Brain microvascular endothelial cell (primary cell): ENCODE data around the gene SYT3.

Experiments
- DNase-seq: peaks from one replicate; pipeline ENCODE4 v3.0.0-alpha.2; 2020
- H3K27ac ChIP-seq: fragments of 250-450 bp; sonication (Bioruptor Pico); 2 replicates; pipeline ENCODE4 v1.5.1; 2020; ENCODE audit warnings: mild to moderate bottlenecking, moderate library complexity
- H3K27me3 ChIP-seq: fragments of 250-450 bp; sonication (Bioruptor Pico); replicated peaks from 2 replicates; pipeline ENCODE4 v1.5.1; 2020; ENCODE audit warnings: mild to moderate bottlenecking
- H3K36me3 ChIP-seq: fragments of 250-450 bp; sonication (Bioruptor Pico); replicated peaks from 2 replicates; pipeline ENCODE4 v1.5.1; 2020; ENCODE audit warnings: mild to moderate bottlenecking
- H3K4me3 ChIP-seq: 2 replicates; pipeline ENCODE4 v1.5.1; 2011; ENCODE audit warnings: low read depth, mild to moderate bottlenecking, control low read depth, low read length, moderate library complexity
- CTCF ChIP-seq: IDR thresholded peaks from 2 replicates; pipeline ENCODE4 v1.5.1; 2011; ENCODE audit warnings: low read depth, mild to moderate bottlenecking, moderate library complexity, low read length, control low read depth, inconsistent platforms; ENCODE audit errors: missing control alignments
- in situ Hi-C: cut with HindIII; loops from 2 replicates; pipeline ENCODE4 v1.10.0; 2017; ENCODE audit warnings: low sequenced_read_pairs, low pct_ligation_motif_present

SYT3 gene

GRCh38 chr19:50668416-50668815, 28.7 kb upstream of the SYT3 start:
- in situ Hi-C loops: no loop called here
- no peak for TF ChIP-seq CTCF
- Histone ChIP-seq H3K4me3 (no peak overlapping the region), H3K27me3 (peaks cover 36% of the 10 kb centered on the region), H3K36me3 (no peaks in the 10 kb centered on the region), H3K27ac (no peak overlapping the region)
- no peak for DNase-seq

- no peak for DNase-seq
- Histone ChIP-seq H3K27ac (no peak overlapping the region), H3K27me3 (peaks cover 36% of the 10 kb centered on the region), H3K4me3 (no peak overlapping the region), H3K36me3 (no peaks in the 10 kb centered on the region)
- no peak for TF ChIP-seq CTCF
- in situ Hi-C loops: no loop called here
These were observed 28.1 kb upstream of the SYT3 start for GRCh38 chr19:50667759-50668231.

- DNase-seq: no peak
- TF ChIP-seq CTCF: no peak
- in situ Hi-C loops: no loop called here
- no peaks in the 10 kb centered on the region for H3K36me3 ChIP-seq
- H3K27me3 ChIP-seq: peaks cover 36% of the 10 kb centered on the region
- H3K4me3 ChIP-seq: no peak overlapping the region
- H3K27ac ChIP-seq: no peak overlapping the region
These were observed 27.6 kb upstream of the SYT3 start for GRCh38 chr19:50667177-50667758.

- Histone ChIP-seq H3K4me3 (no peak overlapping the region), H3K36me3 (no peaks in the 10 kb centered on the region), H3K27me3 (peaks cover 36% of the 10 kb centered on the region), H3K27ac (no peak overlapping the region)
- in situ Hi-C loops: no loop called here
- DNase-seq: no peak
- TF ChIP-seq CTCF: no peak
These were observed 26.9 kb upstream of the SYT3 start for GRCh38 chr19:50666346-50667176.

GRCh38 chr19:50664204-50664603, 24.5 kb upstream of the SYT3 start:
- H3K36me3 ChIP-seq: no peaks in the 10 kb centered on the region
- no peak overlapping the region for H3K4me3 ChIP-seq
- DNase-seq: no peak
- H3K27ac ChIP-seq: no peak overlapping the region
- TF ChIP-seq CTCF: no peak
- H3K27me3 ChIP-seq: peaks cover 28% of the 10 kb centered on the region
- in situ Hi-C loops: no loop called here
